ENCODE measurements around the gene TFDP1. TPM values are rescaled to one million over a fixed set of nuclear protein-coding genes. Genes with fewer than 3 reads are reported as not detected.
A peak's percentile ranks its signal among the peaks of the same experiment; 100 is the strongest.

TFDP1 gene
- total and polyA plus RNA-seq, 10 donors = 21.7 to 91.7 (median 51.7) TPM

DNA sequence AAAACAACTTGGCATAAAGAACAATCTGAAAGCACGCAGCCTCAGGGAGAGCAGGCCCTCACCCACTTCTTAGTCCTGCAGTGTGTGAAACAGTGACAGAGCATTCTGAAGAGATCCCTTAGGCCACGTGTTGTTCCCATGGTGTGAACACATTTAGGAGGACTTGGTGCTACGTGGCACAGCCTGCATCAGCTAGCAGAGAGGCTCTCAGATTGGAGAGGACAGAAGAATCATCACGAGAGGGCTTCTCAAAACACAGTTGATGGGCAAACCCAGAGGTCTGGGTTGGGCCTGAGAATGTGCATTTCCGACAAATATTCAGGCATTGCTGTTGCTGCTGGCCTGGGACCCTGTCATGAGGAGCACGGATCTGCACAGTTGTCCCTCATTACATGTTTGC is 26.1 kb upstream of the TFDP1 start:
- H3K4me3 ChIP-seq = no peak overlapping the region
- peaks cover 0 to 20% (median 0%) of the 10 kb centered on the region in 6 donors for H3K36me3 ChIP-seq
- H3K27me3 ChIP-seq (replicated peaks in 1 of 7) = no peaks in the 10 kb centered on the region
- intact Hi-C loops (cut with DNase I; ENCODE audit: low total_unique reads) = no loop called here
- no peak for TF ChIP-seq POLR2A (IDR thresholded peaks at IDR 0.05)
- TF ChIP-seq POLR2AphosphoS5 (IDR thresholded peaks at IDR 0.05) = no peak
- TF ChIP-seq, protein P1, sequence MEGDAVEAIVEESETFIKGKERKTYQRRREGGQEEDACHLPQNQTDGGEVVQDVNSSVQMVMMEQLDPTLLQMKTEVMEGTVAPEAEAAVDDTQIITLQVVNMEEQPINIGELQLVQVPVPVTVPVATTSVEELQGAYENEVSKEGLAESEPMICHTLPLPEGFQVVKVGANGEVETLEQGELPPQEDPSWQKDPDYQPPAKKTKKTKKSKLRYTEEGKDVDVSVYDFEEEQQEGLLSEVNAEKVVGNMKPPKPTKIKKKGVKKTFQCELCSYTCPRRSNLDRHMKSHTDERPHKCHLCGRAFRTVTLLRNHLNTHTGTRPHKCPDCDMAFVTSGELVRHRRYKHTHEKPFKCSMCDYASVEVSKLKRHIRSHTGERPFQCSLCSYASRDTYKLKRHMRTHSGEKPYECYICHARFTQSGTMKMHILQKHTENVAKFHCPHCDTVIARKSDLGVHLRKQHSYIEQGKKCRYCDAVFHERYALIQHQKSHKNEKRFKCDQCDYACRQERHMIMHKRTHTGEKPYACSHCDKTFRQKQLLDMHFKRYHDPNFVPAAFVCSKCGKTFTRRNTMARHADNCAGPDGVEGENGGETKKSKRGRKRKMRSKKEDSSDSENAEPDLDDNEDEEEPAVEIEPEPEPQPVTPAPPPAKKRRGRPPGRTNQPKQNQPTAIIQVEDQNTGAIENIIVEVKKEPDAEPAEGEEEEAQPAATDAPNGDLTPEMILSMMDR (IDR thresholded peaks at IDR 0.05 in 8 of 11, conservative IDR thresholded peaks at IDR 0.05 in 3 of 11) = no peak
- WGBS, 5 donors = 78 to 92% (median 86%) methylated on average over 6 of the region's 6 CpGs
- no peak overlapping the region for H3K27ac ChIP-seq
- DNase-seq = no peak
- peaks cover 0 to 21% (median 11%) of the 10 kb centered on the region in 6 donors for H3K4me1 ChIP-seq
- no peaks in the 10 kb centered on the region for H3K9me3 ChIP-seq

DNA sequence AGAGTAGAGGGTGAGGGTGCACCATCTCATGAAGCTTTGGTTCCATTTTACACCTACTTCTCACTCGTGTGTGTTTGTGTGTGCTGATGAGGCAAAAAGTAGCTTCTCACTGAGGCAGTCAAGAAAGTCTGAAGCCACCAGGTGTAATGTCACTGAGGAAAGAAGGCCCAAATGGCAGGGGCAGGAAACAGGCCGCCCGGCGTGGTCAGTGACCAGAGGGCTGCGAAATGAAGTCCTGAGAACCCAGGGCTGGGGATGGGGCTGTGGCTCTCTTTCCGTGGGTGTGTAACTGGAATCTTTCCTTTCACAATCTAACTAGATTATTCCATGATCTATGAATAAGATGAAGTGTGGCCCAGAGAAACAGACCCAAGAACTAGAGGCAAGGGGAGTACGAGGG is 25.5 kb upstream of the TFDP1 start:
- Histone ChIP-seq H3K27ac (no peak overlapping the region), H3K4me3 (no peak overlapping the region), H3K9me3 (no peaks in the 10 kb centered on the region), H3K4me1 (peaks cover 0 to 15% (median 5%) of the 10 kb centered on the region in 6 donors), H3K27me3 (replicated peaks in 1 of 7) (no peaks in the 10 kb centered on the region), H3K36me3 (peaks cover 0 to 14% (median 0%) of the 10 kb centered on the region in 6 donors)
- intact Hi-C loops (cut with DNase I; ENCODE audit: low total_unique reads) = no loop called here
- 74 to 86% (median 80%) methylated on average over 7 of the region's 7 CpGs for WGBS, 5 donors
- DNase-seq = peak; percentile 46
- TF ChIP-seq, protein P1 (IDR thresholded peaks at IDR 0.05 in 8 of 11, conservative IDR thresholded peaks at IDR 0.05 in 3 of 11) = no peak
- TF ChIP-seq POLR2AphosphoS5 (IDR thresholded peaks at IDR 0.05) = no peak
- no peak for TF ChIP-seq POLR2A (IDR thresholded peaks at IDR 0.05)

DNA sequence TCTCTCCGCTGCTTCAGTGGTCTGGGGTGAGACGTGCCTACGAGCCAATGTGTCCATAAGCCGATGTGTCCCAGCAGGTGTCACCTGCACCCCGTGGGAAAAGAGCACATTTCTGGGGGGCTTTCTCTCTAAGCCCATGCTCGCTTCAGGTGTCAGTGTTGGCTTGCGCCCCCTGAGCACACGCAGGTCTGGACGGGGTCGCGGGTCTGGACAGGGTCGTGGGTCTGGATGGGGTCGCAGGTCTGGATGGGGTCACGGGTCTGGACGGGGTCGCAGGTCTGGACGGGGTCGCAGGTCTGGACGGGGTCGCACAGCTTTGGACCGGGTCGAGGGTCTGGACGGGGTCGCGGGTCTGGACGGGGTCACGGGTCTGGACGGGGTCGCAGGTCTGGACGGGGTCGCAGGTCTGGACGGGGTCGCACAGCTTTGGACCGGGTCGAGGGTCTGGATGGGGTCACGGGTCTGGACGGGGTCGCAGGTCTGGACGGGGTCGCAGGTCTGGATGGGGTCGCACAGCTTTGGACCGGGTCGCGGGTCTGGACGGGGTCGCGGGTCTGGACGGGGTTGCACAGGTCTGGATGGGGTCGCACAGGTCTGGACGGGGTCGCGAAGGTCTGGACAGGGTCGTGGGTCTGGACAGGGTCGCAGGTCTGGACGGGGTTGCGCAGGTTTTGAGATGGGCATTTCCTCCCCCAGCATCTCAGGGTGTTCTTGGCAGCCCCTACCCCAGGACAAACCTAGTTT is 24.5 kb upstream of the TFDP1 start:
- H3K36me3 ChIP-seq = peaks cover 0 to 4% (median 0%) of the 10 kb centered on the region in 6 donors
- H3K27me3 ChIP-seq (replicated peaks in 1 of 7) = no peaks in the 10 kb centered on the region
- peaks cover 0 to 13% (median 4%) of the 10 kb centered on the region in 6 donors for H3K4me1 ChIP-seq
- WGBS, 5 donors = 88 to 94% (median 91%) methylated on average over 40 to 56 of the region's 56 CpGs
- H3K27ac ChIP-seq = no peak overlapping the region
- intact Hi-C loops (cut with DNase I; ENCODE audit: low total_unique reads) = loop anchor here (10.0 kb wide), 1 partner anchor 105 kb away; the partner anchor contains the start of gene ADPRHL1
- no peaks in the 10 kb centered on the region for H3K9me3 ChIP-seq
- no peak for TF ChIP-seq POLR2AphosphoS5 (IDR thresholded peaks at IDR 0.05)
- no peak for TF ChIP-seq POLR2A (IDR thresholded peaks at IDR 0.05)
- TF ChIP-seq, protein P1 (IDR thresholded peaks at IDR 0.05 in 8 of 11, conservative IDR thresholded peaks at IDR 0.05 in 3 of 11) = no peak
- DNase-seq = peak; percentile 64
- no peak overlapping the region for H3K4me3 ChIP-seq

DNA sequence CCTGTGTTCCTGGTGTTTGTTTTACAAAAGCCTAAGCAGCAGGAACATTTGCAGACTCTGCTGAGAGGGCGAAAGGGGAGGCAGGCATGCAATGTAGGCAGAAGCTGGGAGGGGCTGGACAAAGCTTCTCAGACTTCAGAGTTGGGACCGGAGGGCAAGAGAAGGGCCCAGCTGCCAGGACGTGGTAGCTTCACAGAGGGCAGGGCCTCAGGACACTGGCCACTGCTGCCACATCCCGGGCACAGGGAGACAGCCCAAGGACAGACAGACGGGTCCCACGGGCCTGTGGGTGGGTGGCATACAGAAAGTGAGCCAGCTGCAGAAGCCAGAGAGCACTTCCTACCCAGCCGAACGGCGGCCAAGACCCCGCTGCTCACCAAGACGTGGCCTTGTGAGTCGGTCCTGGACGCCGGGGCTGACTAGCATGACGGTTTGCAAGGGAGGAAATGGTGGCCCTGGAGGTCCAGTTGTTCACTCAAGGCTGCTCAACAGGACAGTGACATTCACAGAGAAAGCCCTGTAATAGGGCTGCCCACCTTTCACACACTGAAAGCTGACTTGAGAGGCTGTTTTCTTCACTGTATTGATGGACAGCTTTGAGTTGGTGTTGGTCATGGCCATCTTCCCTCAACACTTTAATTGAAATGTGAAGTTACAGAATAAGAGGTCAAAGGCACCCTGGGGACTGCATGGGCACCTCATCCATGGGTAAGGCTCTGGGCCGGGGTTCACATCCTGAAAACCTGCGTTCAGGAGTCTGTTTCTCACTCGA is 23.7 kb upstream of the TFDP1 start:
- H3K36me3 ChIP-seq = no peaks in the 10 kb centered on the region
- TF ChIP-seq, protein P1 (IDR thresholded peaks at IDR 0.05 in 8 of 11, conservative IDR thresholded peaks at IDR 0.05 in 3 of 11) = no peak
- peak in 2 of 3 donors; percentile 24 to 25 for TF ChIP-seq POLR2AphosphoS5 (IDR thresholded peaks at IDR 0.05)
- peak overlapping the region in 1 of 8 donors; percentile 1 for H3K27ac ChIP-seq
- DNase-seq = peak; percentile 70
- peaks cover 0 to 7% (median 0%) of the 10 kb centered on the region in 7 donors for H3K27me3 ChIP-seq (replicated peaks in 1 of 7)
- H3K4me3 ChIP-seq = no peak overlapping the region
- 69 to 90% (median 79%) methylated on average over 17 to 18 of the region's 18 CpGs for WGBS, 5 donors
- H3K9me3 ChIP-seq = no peaks in the 10 kb centered on the region
- intact Hi-C loops (cut with DNase I; ENCODE audit: low total_unique reads) = loop anchor here (10.0 kb wide), 1 partner anchor 106 kb away; the partner anchor contains the start of gene ADPRHL1
- H3K4me1 ChIP-seq = peaks cover 0 to 13% (median 4%) of the 10 kb centered on the region in 6 donors

Measured in spleen (tissue), 11 donors.